CD4-positive, alpha-beta T cell treated with Interleukin-15 for 4 hours (primary cell): ENCODE data around the gene TFF3.
A peak's percentile ranks its signal among the peaks of the same experiment; 100 is the strongest.

Experiments used
- DNase-seq: peaks from one replicate; pipeline ENCODE4 v3.0.0-alpha.2; 2020; ENCODE audit warnings: low spot score

Gene TFF3

GRCh38 chr21:42320791-42321190, 5.6 kb upstream of the TFF3 start:
- no peak for DNase-seq

GRCh38 chr21:42319851-42320572, 4.8 kb upstream of the TFF3 start:
- no peak for DNase-seq

GRCh38 chr21:42319376-42319775, 4.2 kb upstream of the TFF3 start:
- no peak for DNase-seq

- DNase-seq, result no peak
Measured at GRCh38 chr21:42317826-42318746, 2.9 kb upstream of the TFF3 start.

- no peak for DNase-seq
Measured at GRCh38 chr21:42317341-42317741, 2.1 kb upstream of the TFF3 start.

GRCh38 chr21:42316891-42317290, 1.7 kb upstream of the TFF3 start:
- DNase-seq, result no peak

GRCh38 chr21:42314616-42315295, 453 bp downstream of the TFF3 start:
- no peak for DNase-seq

GRCh38 chr21:42313501-42313969, 1.7 kb downstream of the TFF3 start:
- DNase-seq, result no peak

GRCh38 chr21:42312626-42313104, 2.5 kb downstream of the TFF3 start:
- no peak for DNase-seq

GRCh38 chr21:42311816-42312625, 3.2 kb downstream of the TFF3 start:
- DNase-seq, result no peak

GRCh38 chr21:42311160-42311559, 4.0 kb downstream of the TFF3 start:
- no peak for DNase-seq

- no peak for DNase-seq
Measured at GRCh38 chr21:42310411-42311001, 4.7 kb downstream of the TFF3 start.

GRCh38 chr21:42309753-42310213, 5.4 kb downstream of the TFF3 start:
- peak; percentile 50 for DNase-seq

- no peak for DNase-seq
Measured at GRCh38 chr21:42308914-42309752, 6.1 kb downstream of the TFF3 start.

GRCh38 chr21:42308161-42308913, 6.9 kb downstream of the TFF3 start:
- no peak for DNase-seq

- no peak for DNase-seq
Measured at GRCh38 chr21:42307106-42307505, 8.1 kb downstream of the TFF3 start.

- no peak for DNase-seq
Measured at GRCh38 chr21:42306366-42307035, 8.7 kb downstream of the TFF3 start.

GRCh38 chr21:42305707-42306147, 9.5 kb downstream of the TFF3 start:
- no peak for DNase-seq
